ENCODE results near the gene TNFSF13. TPM values are rescaled to one million over a fixed set of nuclear protein-coding genes. Genes with fewer than 3 reads are reported as not detected.

TNFSF13 gene
- total RNA-seq, 1 experiment from 2014 or later: 0.94 TPM

GRCh38 chr17:7551396-7551795 lies 7.2 kb upstream of the TNFSF13 start:
- no peak overlapping the region for H4K8ac ChIP-seq (replicated peaks; ENCODE audit: insufficient read length, low read depth, low read length)
- H3K14ac ChIP-seq (ENCODE audit: insufficient read depth, low read length): no peak overlapping the region
- Mint-ChIP-seq H3K27me3 (ENCODE audit: low read depth) (peaks cover 26% of the 10 kb centered on the region), H3K4me1 (peaks cover 10 to 19% of the 10 kb centered on the region in 2 experiments), H3K4me3 (no peak overlapping the region), H3K27ac (no peak overlapping the region), H3K36me3 (ENCODE audit: insufficient read depth in 1 of 3, low read depth in 3 of 3) (no peaks in the 10 kb centered on the region), H3K9me3 (0 out of 5 replicates have a peak, but pooled peaks cover 0 to 2% of the 10 kb centered on the region in 2 experiments)
- no peaks in the 10 kb centered on the region for H3K9me3 ChIP-seq (ENCODE audit: control insufficient read depth, low read depth, low read length)
- H4K20me1 ChIP-seq (ENCODE audit: control insufficient read depth, insufficient read depth, insufficient read length): no peaks in the 10 kb centered on the region
- no CpG with 5 or more reads among the region's 4 CpGs for WGBS (ENCODE audit: extremely low coverage, insufficient read length, low lambda C conversion rate)
- no peak overlapping the region for H3K4me2 ChIP-seq (ENCODE audit: insufficient read depth, insufficient read length, low read length)
- H2AK5ac ChIP-seq (ENCODE audit: insufficient read length, low read length): no peak overlapping the region
- no peak overlapping the region for H2BK15ac ChIP-seq (ENCODE audit: low read depth, low read length)
- H4K5ac ChIP-seq (ENCODE audit: insufficient read length, low read depth, low read length): no peak overlapping the region
- H3K9ac ChIP-seq (ENCODE audit: extremely low read depth, insufficient read length, low read length): no peak overlapping the region
- no peak overlapping the region for H3T11ph ChIP-seq (ENCODE audit: low read length)
- no peak overlapping the region for H2BK12ac ChIP-seq (ENCODE audit: insufficient read length, low read depth, low read length)
- DNase-seq: no peak
- no peaks in the 10 kb centered on the region for H3K79me1 ChIP-seq (ENCODE audit: insufficient read depth, low read depth, low read length, poor library complexity, severe bottlenecking)
- no peak overlapping the region for H4K91ac ChIP-seq (ENCODE audit: insufficient read length, low read depth, low read length)
- no peak overlapping the region for H3K4ac ChIP-seq (ENCODE audit: low read depth, low read length)
- H3K18ac ChIP-seq (ENCODE audit: insufficient read length, low read depth, low read length): no peak overlapping the region
- TF ChIP-seq, protein P1, sequence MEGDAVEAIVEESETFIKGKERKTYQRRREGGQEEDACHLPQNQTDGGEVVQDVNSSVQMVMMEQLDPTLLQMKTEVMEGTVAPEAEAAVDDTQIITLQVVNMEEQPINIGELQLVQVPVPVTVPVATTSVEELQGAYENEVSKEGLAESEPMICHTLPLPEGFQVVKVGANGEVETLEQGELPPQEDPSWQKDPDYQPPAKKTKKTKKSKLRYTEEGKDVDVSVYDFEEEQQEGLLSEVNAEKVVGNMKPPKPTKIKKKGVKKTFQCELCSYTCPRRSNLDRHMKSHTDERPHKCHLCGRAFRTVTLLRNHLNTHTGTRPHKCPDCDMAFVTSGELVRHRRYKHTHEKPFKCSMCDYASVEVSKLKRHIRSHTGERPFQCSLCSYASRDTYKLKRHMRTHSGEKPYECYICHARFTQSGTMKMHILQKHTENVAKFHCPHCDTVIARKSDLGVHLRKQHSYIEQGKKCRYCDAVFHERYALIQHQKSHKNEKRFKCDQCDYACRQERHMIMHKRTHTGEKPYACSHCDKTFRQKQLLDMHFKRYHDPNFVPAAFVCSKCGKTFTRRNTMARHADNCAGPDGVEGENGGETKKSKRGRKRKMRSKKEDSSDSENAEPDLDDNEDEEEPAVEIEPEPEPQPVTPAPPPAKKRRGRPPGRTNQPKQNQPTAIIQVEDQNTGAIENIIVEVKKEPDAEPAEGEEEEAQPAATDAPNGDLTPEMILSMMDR (conservative IDR thresholded peaks at IDR 0.05): no peak
- H2AFZ ChIP-seq (ENCODE audit: low read length): no peak overlapping the region
- no peak overlapping the region for H3K23ac ChIP-seq (ENCODE audit: insufficient read length, low read depth, low read length)
- no peaks in the 10 kb centered on the region for H3K27me3 ChIP-seq (ENCODE audit: insufficient read depth, low read length)
- peaks cover 6% of the 10 kb centered on the region for H3K23me2 ChIP-seq (ENCODE audit: insufficient read length, low read depth, low read length, poor library complexity, severe bottlenecking)
- H3K56ac ChIP-seq (ENCODE audit: insufficient read length, low read depth, low read length): no peak overlapping the region
- no peaks in the 10 kb centered on the region for H3K79me2 ChIP-seq (ENCODE audit: insufficient read depth, low read length)
- no peak overlapping the region for H2BK120ac ChIP-seq (ENCODE audit: low read depth, low read length, poor library complexity, severe bottlenecking)
- H3K4me1 ChIP-seq (ENCODE audit: insufficient read depth, low read length): peaks cover 2% of the 10 kb centered on the region; the same call in 1 of the 2 replicates
- H2BK20ac ChIP-seq (ENCODE audit: low read depth, low read length, poor library complexity, severe bottlenecking): no peak overlapping the region
- no peak overlapping the region for H2BK5ac ChIP-seq (ENCODE audit: insufficient read length, low read length)
- no peak overlapping the region for H3K27ac ChIP-seq (ENCODE audit: insufficient read length, low read depth, low read length)
